ENCODE measurements around the gene RIOX2.

- TF ChIP-seq CTCF (IDR thresholded peaks at IDR 0.05; ENCODE audit: low read length) (no peak), EZH2 (IDR thresholded peaks at IDR 0.05; ENCODE audit: borderline replicate concordance, low read length) (no peak)
Measured at GRCh38 chr3:98018301-98018700, 46.1 kb upstream of the RIOX2 start.

All from OCI-LY1 (cell line).